ENCODE data around the gene EFNB2. TPM values are rescaled to one million over a fixed set of nuclear protein-coding genes. Genes with fewer than 3 reads are reported as not detected.

The EFNB2 gene
- 0.14 and 0.46 TPM in 2 replicates for total RNA-seq

DNA sequence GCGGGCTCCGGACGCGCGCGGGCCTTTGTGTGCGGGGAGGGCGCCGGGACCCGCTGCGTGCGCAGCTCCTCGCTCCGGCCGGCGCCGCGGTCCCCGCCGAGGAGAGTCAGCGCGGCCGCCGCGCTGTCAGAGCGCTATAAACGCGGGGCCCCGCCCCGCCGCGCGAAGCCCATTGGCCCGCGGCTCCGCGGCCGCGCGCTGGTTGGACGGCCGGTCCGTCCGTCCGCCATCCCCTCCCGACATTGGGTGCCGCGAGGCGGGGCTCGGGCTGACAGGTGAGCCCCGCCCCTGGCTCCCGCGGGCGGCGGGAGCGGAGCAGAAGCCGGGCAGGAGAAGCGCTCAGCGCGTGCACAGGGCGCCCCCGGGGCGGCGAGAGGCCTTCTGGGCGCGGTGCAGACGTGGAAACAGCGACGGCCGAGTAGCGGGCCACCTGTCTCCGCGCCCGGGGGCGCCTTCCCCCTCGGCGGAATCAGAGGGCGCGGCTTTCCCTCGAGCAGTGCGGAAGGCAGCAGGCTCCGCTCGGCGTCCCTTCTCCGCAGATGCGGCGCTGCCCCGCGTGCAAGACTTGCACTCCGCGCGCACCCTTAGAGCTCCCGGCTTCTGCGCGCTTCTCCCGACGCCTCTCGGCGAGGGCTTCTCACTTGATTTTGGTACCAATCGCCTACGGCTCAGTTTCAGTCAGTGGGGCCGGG, at the start of gene EFNB2:
Gene EFNB2 (minus strand): TSS at position 111 of the 692 bp plus-strand sequence. CDS start 698 bp downstream, outside the sequence.

DNA sequence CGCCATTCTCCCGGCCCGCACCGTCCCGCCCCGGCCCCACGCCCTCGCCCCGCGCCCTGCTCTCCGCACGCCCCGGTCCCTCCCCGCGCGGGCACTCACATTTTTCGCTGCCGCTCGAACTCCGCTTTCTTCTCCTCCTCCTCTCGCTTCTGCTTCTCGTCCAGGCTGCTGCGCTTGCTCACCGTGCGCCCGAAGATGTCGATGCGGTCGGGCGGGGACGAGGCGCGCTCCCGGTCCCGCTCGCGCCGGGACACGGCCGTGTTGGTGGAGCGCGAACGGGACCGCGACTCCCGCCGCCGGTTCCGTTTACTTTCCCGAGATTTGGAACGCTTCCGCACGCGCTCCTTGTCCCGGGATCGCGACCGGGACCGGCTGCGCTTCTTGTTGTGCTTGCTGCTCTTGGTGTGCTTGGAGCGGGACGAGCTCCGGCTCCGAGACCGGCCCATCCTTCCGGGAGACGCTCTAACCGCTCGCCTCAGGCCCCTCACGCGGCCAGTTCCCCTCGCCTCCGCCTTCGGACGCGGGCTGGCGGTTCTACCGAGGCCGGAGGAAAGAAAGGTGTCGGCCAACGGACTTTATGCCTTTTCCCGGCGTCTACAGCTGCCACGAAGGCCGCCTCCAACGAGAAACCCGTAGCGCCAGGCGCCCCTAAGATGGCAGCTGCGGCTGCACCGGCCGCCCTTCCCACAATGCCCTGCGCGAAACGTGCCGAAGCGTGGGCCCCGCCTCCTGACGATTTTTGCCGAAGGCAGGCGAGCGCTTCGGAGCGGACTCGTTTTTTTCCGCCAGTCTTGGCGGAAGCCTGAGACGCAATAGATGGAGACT, 32.2 kb upstream of the EFNB2 start, which contains the start of gene ARGLU1:
Gene ARGLU1 (minus strand): TSS at position 664 of the 825 bp plus-strand sequence. CDS start 218 bp downstream, at position 446.

Other genes starting within 250 kb of the EFNB2 start
- 30.4 and 31.2 TPM in 2 replicates for gene ARGLU1, start 32.5 kb upstream of the EFNB2 start, total RNA-seq